Activated T-helper 2 cell treated with anti-CD3 and anti-CD28 coated beads, Interferon-gamma antibody, Interleukin-2, Interleukin-4, amounts not matched to agents 10 μg/mL and 5 μg/mL and 100 μg/mL, durations not matched to agents 14 hours and 24 hours and 36 hours (primary cell): ENCODE measurements around the gene GSTO2. TPM values are rescaled to one million over a fixed set of nuclear protein-coding genes. Genes with fewer than 3 reads are reported as not detected.

Experiments used
- DNase-seq: peaks from one replicate; pipeline ENCODE4 v3.0.0; 2021; ENCODE audit warnings: low spot score
- H3K27ac Mint-ChIP-seq: one replicate; pipeline ENCODE4 v1.8.0; 2021; ENCODE audit warnings: mixed read lengths
- H3K27me3 Mint-ChIP-seq: one replicate; pipeline ENCODE4 v1.8.0; 2021; ENCODE audit warnings: low read depth, mixed read lengths
- H3K36me3 Mint-ChIP-seq: one replicate; pipeline ENCODE4 v1.8.0; 2021; ENCODE audit warnings: low read depth, mixed read lengths
- H3K4me1 Mint-ChIP-seq: one replicate; pipeline ENCODE4 v1.8.0; 2021; ENCODE audit warnings: low read depth, mixed read lengths
- H3K4me3 Mint-ChIP-seq: one replicate; pipeline ENCODE4 v1.8.0; 2021; ENCODE audit warnings: low read depth, mild to moderate bottlenecking, moderate library complexity, mixed read lengths
- H3K9me3 Mint-ChIP-seq: one replicate; pipeline ENCODE4 v1.8.0; 2021; ENCODE audit warnings: mixed read lengths
- intact Hi-C: fragments of 100-400 bp; cut with micrococcal nuclease; formaldehyde crosslinking; loops from one replicate; pipeline ENCODE4 v1.15.1; 2023
- total RNA-seq: library from RNA; stranded (reverse); gene quantifications from 2 replicates; pipeline ENCODE4 v1.2.3, GENCODE V29; 2022

Gene GSTO2
- total RNA-seq, 1 donor from 2014 or later: 0.57 TPM

DNA sequence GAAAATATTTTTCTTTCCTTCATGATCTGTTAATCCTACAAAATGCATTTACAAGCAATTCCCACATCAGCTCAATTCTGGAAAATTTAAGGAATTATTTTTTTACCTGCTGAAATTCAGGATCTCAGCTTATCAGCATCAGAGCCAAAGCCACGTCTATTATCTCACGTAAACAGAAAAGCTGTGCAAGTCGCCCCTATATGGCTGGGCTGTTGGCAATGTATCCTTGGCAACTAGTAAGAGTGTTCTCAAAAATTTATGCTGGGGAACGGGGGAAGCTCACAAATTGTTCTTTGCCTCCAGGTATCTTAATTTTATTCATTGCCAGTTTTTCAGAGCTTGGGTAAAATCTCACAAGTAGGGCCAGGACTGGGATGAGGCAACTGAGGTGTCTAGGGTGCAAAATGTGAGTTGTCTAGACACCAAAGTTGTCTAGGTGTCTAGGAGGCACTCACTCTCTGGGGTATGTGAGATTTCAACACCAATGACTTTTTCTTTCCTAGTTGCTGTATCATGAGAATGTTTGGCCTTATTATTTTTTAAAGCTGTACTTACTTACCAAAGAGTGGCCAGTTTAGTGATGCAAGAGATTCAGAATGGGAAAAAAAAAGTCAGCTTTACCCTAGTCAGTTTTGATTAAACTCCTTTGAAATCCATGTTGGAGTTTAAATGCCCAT lies 5.1 kb downstream of the GSTO2 start:
- no peak overlapping the region for H3K4me3 Mint-ChIP-seq
- no peak for DNase-seq
- peaks cover 3% of the 10 kb centered on the region for H3K4me1 Mint-ChIP-seq
- H3K9me3 Mint-ChIP-seq: no peaks in the 10 kb centered on the region
- H3K27me3 Mint-ChIP-seq: peaks cover 3% of the 10 kb centered on the region
- H3K36me3 Mint-ChIP-seq: no peaks in the 10 kb centered on the region
- no peak overlapping the region for H3K27ac Mint-ChIP-seq
- intact Hi-C loops: no loop called here

DNA sequence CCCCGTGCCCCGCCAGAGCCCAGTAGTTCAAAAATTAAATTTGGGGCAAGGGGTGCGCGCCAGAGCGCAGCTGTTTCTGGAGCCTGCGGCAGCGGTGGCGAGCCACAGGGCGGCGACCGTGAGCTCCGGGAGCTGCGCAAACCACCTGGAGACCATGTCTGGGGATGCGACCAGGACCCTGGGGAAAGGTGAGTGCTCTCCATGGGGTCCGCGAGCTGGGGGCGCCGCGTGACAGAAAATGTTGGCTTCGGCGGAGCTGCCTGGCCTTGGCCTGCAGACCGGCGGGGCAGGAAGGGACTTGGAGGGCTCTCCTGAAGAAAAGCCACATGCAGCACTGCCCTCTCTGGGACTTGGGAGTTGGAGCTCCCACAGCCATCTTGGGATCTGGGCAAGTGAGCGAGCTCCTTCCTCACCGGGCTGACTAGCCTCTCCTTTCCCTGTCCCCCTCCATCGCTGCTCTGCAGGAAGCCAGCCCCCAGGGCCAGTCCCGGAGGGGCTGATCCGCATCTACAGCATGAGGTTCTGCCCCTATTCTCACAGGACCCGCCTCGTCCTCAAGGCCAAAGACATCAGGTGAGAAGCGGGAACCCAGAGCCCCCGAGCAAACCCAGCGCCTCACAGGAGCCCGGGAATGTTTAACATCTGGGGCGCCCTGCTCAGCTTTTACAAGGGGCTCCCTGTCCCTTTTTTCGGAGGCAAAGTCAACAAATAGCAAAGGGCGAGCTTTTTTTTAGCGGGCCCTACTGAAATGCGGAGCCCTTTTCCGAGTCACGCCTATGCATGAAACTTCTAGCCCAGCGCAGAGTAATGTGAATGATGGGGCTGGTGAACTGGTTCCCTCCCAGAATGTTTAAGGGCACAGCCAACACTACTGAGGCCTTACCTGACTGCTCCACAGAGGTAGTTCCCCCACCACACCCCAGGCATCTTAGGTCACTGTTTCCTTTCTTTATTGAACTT lies 6.1 kb downstream of the GSTO2 start:
- Mint-ChIP-seq H3K27me3 (peaks cover 3% of the 10 kb centered on the region), H3K4me3 (peak overlapping the region; percentile 2), H3K27ac (no peak overlapping the region), H3K9me3 (no peaks in the 10 kb centered on the region), H3K4me1 (no peaks in the 10 kb centered on the region), H3K36me3 (no peaks in the 10 kb centered on the region)
- peak; percentile 23 for DNase-seq
- intact Hi-C loops: no loop called here

DNA sequence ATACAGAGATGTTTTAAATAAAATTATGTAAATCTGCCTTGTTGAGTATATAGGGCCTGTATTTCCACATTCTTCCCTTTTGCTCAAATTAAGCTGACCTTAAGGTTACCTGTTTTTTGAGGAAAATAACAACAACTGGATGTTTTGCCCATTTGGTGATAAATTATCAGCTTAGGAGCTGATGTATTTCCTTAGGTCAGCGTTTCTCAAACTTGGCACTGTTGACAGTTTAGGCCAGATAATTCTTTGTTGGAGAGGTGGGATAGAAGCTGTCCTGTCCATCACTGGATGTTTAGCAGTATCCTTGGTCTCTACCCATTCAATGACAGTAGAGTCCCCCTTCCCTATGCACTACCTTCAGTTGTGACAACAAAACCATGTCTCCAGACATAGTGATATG lies 7.2 kb downstream of the GSTO2 start:
- DNase-seq: no peak
- Mint-ChIP-seq H3K9me3 (no peaks in the 10 kb centered on the region), H3K4me3 (no peak overlapping the region), H3K4me1 (no peaks in the 10 kb centered on the region), H3K27me3 (peaks cover 6% of the 10 kb centered on the region), H3K36me3 (no peaks in the 10 kb centered on the region), H3K27ac (no peak overlapping the region)
- intact Hi-C loops: no loop called here

DNA sequence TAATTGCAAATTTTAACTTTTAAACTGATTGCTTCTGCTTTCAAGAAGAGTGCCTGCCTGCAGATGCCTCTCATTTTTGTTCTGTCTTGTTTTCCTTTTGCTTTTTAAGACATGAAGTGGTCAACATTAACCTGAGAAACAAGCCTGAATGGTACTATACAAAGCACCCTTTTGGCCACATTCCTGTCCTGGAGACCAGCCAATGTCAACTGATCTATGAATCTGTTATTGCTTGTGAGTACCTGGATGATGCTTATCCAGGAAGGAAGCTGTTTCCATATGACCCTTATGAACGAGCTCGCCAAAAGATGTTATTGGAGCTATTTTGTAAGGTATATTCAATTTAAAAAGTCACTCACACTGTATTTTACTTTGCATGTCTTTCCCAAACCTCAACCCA lies 8.8 kb downstream of the GSTO2 start:
- intact Hi-C loops: no loop called here
- H3K27ac Mint-ChIP-seq: no peak overlapping the region

DNA sequence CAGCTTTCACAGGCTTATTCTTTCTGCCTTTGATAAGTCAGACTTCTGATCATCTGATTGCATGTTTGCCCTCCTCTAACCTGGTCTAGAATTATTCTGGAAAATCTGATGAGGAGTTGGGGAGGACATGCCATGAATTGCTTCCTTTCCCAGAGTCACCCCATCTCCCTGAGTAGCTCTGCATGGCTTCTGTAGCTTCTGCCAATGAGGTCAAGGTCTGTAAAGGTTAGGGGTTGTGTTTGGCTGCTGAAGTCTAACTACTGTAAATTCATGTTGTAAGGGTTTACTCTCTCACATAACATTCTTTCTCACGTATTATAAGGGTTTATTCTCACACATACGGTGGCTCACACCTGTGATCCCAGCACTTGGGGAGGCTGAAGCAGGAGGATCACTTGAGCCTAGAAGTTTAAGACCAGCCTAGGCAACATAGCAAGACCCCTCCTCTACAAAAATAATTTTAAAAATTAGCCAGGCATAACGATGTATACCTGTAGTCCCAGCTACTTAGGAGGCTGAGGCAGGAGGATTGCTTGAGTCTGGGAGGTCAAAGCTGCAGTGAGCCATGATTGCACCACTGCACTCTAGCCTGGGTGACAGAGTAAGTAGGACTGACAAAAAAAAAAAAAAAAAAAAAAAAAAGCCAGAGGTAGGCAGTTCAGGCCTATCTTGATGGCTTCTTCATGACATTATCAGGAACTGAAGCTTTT lies 10.7 kb downstream of the GSTO2 start:
- Mint-ChIP-seq H3K27ac (no peak overlapping the region), H3K27me3 (peaks cover 21% of the 10 kb centered on the region), H3K9me3 (no peaks in the 10 kb centered on the region), H3K4me3 (no peak overlapping the region), H3K36me3 (no peaks in the 10 kb centered on the region), H3K4me1 (peaks cover 2% of the 10 kb centered on the region)
- no peak for DNase-seq
- intact Hi-C loops: no loop called here

More for the DNA sequence above, 8.8 kb downstream of the GSTO2 start:
- Mint-ChIP-seq H3K36me3 (no peaks in the 10 kb centered on the region), H3K9me3 (no peaks in the 10 kb centered on the region), H3K27me3 (peaks cover 16% of the 10 kb centered on the region), H3K4me3 (no peak overlapping the region), H3K4me1 (peaks cover 2% of the 10 kb centered on the region)
- DNase-seq: no peak

DNA sequence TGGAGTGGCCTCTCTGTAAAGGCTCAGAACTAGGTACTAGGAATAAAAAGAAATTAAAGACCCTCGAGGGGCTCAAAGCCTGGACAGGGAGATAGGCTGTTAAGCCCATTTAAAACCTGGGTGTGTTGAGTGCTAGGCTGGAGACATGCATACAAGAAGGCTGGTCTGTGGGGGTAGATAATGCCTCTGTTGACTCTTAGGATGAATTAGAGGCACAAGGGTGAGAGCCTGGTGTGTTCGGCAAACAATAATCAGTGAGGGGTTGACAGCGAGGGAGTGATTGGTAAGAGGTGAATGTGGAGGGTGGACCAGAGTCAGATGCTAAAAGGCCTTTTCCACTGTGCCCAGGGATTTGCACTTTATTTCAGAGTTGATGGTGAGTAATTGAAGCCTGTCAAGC lies 12.7 kb downstream of the GSTO2 start:
- DNase-seq: no peak
- H3K36me3 Mint-ChIP-seq: no peaks in the 10 kb centered on the region
- H3K27ac Mint-ChIP-seq: no peak overlapping the region
- intact Hi-C loops: no loop called here
- peaks cover 20% of the 10 kb centered on the region for H3K27me3 Mint-ChIP-seq
- H3K9me3 Mint-ChIP-seq: no peaks in the 10 kb centered on the region
- H3K4me3 Mint-ChIP-seq: no peak overlapping the region
- H3K4me1 Mint-ChIP-seq: peaks cover 2% of the 10 kb centered on the region

DNA sequence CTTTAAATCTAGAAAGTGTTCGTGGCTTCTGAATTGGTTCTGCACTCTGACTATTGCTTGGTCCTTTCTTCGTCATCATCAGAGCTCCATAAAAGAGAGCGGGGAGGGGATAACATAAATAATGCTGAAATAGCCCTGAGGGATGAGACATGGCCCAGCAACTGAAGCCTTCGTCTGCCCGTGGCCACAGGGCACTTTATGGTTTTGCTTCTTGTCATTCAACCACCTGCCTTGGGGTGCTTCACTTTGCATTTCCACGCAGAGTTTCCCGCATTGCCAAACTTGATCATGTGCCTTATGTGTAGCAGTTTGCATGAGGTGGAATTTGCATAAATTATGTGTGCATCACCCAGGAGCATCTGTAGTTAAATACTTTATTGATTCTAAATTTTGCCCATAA lies 15.9 kb downstream of the GSTO2 start:
- Mint-ChIP-seq H3K4me1 (peaks cover 2% of the 10 kb centered on the region), H3K4me3 (no peak overlapping the region), H3K36me3 (no peaks in the 10 kb centered on the region), H3K9me3 (no peaks in the 10 kb centered on the region), H3K27me3 (peaks cover 44% of the 10 kb centered on the region), H3K27ac (no peak overlapping the region)
- DNase-seq: no peak
- intact Hi-C loops: no loop called here

DNA sequence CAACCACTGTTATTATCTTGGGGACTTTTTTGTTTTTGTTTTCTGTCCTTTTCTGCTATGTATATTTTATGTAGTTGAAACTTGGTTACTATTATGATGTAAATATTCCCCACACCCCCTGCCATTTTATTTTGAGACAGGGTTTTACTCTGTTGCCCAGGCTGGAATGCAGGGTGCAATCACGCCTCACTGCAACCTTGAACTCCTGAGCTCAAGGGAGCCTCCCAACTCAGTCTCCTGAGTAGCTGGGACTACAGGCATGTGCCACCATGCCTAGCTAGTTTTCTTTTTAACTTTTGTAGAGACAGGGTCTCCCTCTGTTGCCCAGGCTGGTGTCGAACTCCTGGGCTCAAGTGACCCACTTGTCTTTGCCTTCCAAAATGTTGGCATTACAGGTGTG lies 18.0 kb downstream of the GSTO2 start:
- Mint-ChIP-seq H3K4me1 (peaks cover 6% of the 10 kb centered on the region), H3K27ac (no peak overlapping the region), H3K9me3 (no peaks in the 10 kb centered on the region), H3K4me3 (no peak overlapping the region), H3K27me3 (peaks cover 50% of the 10 kb centered on the region), H3K36me3 (no peaks in the 10 kb centered on the region)
- intact Hi-C loops: no loop called here
- no peak for DNase-seq

DNA sequence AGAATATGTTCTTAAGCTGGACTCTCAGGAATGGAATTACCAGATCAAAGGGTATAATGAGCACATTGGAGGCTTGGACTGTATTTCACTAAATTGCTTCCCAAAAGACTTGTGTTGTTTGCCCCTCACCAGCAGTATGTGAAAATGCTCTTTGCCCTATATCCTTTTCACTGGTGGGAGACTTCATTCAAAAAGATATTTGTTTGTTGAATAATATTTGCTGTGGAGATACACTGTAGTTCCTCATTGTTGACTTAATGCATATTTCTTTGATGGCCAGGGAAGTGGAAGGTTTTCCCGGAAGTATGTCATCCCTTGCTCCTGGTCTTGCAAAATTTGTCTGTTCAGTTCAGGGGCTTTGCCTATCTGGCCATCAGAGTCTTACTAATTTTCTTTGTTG lies 19.4 kb downstream of the GSTO2 start:
- H3K4me1 Mint-ChIP-seq: peaks cover 11% of the 10 kb centered on the region
- intact Hi-C loops: no loop called here
- H3K9me3 Mint-ChIP-seq: no peaks in the 10 kb centered on the region
- no peak overlapping the region for H3K27ac Mint-ChIP-seq
- H3K36me3 Mint-ChIP-seq: no peaks in the 10 kb centered on the region
- H3K27me3 Mint-ChIP-seq: peaks cover 45% of the 10 kb centered on the region
- DNase-seq: no peak
- H3K4me3 Mint-ChIP-seq: no peak overlapping the region

DNA sequence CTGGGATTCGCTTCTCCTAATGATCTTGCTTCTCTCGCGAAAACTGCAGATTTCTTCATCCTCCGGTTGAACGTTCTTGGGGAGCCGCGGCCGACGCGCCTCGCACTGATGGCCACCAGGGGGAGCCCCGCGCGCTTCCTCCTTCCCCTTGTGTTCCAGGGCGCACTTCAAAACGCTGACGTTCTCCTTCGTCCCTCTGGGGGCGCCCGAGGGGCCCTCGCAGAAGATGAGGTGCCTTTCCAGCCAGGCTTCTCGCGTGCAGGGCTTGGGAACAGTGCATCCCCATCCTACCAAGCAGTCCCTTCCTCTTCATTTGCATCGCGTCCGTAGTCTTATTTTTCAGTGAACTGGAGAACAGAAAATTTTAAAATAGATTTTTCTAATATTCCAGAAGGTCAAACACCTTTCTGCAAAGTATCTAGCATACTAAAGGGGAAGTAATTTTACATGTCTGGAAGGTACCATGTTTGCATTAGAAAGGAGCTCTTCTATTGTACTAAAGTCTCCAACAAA lies 22.5 kb downstream of the GSTO2 start:
- H3K4me1 Mint-ChIP-seq: peaks cover 13% of the 10 kb centered on the region
- intact Hi-C loops: loop anchor here (1.0 to 2.0 kb wide), 3 partner anchors 14 to 59 kb away; no protein-coding TSS in a partner anchor
- H3K4me3 Mint-ChIP-seq: no peak overlapping the region
- peak; percentile 80 for DNase-seq
- H3K27me3 Mint-ChIP-seq: peaks cover 38% of the 10 kb centered on the region
- H3K27ac Mint-ChIP-seq: no peak overlapping the region
- H3K9me3 Mint-ChIP-seq: no peaks in the 10 kb centered on the region
- H3K36me3 Mint-ChIP-seq: no peaks in the 10 kb centered on the region

DNA sequence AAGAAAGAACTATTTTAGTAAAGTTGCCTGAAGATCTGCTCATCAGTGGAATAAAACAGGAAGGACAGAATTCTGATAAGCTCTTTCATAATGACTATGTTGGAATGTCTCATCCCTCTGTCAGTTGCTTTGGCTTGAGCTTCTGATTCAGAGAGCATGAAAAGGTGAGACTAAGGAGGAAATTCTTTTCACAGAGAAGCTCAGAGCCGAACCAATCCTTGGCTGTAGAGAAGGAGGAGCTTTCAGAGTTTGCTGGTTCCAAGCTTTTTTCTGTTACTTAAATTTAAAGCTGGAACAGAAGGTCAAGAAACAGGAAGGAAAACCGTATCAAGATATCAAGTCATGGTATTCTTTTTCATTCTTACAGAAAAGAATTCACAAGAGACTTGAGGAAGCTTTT lies 24.0 kb downstream of the GSTO2 start:
- Mint-ChIP-seq H3K27ac (peak overlapping the region; percentile 20), H3K4me1 (peaks cover 13% of the 10 kb centered on the region), H3K27me3 (peaks cover 30% of the 10 kb centered on the region), H3K4me3 (peak overlapping the region; percentile 11), H3K9me3 (no peaks in the 10 kb centered on the region), H3K36me3 (no peaks in the 10 kb centered on the region)
- DNase-seq: no peak
- intact Hi-C loops: no loop called here

DNA sequence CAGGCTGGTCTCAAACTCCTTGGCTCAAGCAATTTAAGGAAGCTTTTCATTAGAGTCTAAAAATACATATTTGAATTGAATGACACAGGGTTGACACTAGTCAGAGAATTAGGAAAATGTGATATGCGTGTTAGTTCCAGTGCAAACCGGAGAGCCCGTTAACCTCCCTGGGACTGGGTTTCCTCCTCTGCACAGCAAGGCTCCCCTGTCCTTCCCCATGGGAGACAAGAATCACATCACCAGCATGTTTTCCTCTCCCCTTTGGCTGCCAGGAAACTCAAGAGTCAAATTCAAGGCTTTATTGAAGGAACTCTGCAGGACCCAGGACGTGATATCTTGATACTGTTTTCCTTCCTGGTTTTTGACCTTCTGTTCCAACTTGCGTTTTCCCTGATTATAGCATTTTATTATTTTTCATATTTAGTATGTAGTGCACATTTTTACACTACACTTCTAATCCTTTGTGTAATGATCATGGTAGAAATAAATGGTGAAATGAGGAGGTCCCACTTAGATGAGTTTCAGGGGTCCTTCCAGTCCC lies 24.9 kb downstream of the GSTO2 start:
- no peak overlapping the region for H3K27ac Mint-ChIP-seq
- no peak for DNase-seq
- no peaks in the 10 kb centered on the region for H3K36me3 Mint-ChIP-seq
- H3K9me3 Mint-ChIP-seq: no peaks in the 10 kb centered on the region
- H3K4me1 Mint-ChIP-seq: peaks cover 13% of the 10 kb centered on the region
- peaks cover 23% of the 10 kb centered on the region for H3K27me3 Mint-ChIP-seq
- intact Hi-C loops: no loop called here
- no peak overlapping the region for H3K4me3 Mint-ChIP-seq
